Measurements from ENCODE around the gene DCTPP1.

Gene DCTPP1

DNA sequence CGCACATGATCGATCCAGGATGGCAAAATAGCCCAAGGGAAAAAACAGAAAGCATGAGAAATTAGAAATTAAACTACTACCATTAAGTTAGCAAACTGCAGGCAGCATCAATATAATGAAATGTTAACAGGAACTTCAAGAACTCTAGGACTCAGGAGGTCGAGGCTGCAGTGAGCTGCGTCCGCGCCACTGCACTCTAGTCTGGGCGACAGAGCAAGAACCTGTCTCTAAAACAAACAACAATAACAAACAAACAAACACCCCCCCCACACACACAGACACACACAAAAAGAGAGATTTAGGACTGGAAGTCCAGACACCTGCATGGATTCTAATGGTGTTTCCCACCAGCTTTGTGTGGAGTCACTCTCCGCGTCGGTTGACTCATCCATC lies 16.4 kb upstream of the DCTPP1 start:
- no peak for DNase-seq

DNA sequence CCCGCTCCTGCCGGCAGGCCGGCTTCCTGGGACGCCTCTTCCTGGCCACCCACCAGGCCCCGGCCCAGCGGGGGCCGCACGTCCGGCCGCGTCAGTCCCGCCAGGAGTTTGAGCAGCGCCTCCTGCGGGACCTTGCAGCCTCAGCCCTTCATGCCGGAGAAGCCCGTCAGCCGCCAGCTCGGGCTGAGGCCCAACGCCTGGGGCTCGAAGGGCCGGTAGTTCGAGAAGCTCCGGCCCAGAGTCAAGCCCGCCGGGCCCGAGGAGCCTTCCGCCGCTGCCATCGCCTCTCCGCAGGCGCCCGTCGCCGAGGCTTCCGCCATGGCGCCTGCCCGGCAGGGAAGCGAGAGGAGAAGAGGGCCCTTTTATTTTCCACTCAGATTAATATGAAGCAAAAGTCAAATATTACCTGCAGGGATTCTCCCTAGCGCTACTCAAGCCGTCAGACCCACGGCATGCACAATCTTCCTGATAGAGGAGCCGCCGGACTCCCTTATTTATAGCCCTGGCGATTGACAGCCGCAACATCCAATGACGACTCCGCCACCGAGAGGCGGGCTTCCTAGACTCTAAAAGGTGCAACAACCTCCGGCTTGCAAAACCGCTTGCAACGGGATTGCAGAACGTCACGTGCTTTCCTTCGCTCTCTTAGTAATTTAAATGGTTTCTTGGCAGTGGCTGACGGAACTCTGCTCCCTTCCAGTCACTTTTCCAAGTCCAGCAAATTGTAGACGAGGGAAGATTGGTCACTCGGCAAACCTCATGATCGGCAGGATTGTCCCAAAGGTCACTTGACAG lies 15.8 kb upstream of the DCTPP1 start, which contains the start of gene SEPHS2:
Gene SEPHS2 (minus strand): TSS at position 467 of the 795 bp plus-strand sequence. CDS start 147 bp downstream, at position 320.
- DNase-seq, result peak; percentile 97

DNA sequence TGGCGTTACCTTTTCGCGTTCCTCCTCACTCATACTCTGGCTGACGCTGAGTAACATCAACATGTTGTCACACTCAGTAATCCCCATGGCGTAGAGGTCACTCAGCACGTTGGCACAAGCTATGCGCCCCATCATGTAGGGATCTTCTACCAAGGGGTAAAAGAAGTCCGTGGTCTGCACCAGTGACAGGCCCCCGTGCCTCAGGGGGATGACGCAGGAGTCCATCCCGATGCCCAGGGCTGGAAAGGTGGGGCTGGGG lies 15.2 kb upstream of the DCTPP1 start:
- DNase-seq, result no peak

DNA sequence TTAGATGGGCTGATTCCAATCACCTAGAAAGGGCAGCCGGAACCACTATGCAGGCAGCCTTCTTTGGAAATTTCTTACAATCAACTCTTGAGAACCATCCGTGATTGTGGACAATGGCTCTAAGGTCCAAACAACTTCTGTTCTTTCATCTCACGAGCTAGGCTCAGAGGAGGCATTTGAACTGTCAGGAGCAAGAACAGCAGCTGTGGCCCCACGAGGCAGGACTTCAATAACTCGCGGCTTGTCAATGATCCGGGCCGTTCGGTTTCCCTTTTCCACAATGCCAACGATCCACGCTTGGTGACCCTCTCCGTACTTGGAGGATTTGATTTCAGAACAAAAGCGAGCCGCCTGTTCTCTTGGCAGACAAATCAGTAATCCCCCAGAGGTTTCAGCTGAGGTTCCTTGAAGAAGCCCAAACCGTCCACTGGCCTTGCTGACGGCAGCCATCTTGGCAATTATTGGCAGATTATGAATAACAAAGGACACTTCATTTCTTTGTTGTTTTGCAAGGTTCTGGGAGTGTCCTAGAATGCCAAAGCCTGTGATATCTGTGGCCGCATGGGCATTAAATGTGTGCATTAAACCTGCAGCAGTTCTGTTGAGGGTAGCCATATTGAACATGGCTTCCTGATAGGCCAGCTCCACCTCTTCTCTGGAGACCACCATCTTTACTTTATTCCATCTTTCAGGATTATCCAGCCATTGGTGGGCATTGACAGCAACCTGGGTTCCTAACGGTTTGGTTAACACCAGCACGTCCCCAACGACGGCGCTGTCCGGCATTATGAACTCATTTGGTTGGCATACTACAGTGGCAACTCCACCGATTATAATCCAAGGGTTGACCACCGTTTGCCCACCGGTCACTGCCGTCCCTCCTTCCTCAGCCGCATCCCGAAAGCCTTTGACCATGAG lies 14.7 kb upstream of the DCTPP1 start:
- no peak for DNase-seq

DNA sequence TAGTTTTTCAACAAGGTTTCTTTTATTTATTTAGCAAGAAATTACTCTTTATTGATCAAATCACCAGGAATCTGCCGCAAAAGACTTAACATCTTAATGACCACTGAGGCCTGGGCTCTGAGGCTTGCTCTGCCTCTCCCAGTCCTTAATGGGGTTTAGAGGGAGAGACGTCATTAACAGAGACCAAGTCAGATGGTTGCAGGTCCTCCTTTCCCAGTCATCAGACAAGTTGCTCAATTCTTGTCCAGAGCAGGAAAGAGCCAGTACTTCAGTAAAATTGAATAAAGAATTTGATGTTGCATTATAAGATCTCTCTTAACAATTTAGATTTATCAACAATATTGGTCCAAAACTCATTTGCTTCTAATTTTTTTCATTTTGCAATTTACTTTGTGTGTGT lies 13.8 kb upstream of the DCTPP1 start:
- DNase-seq, result no peak

DNA sequence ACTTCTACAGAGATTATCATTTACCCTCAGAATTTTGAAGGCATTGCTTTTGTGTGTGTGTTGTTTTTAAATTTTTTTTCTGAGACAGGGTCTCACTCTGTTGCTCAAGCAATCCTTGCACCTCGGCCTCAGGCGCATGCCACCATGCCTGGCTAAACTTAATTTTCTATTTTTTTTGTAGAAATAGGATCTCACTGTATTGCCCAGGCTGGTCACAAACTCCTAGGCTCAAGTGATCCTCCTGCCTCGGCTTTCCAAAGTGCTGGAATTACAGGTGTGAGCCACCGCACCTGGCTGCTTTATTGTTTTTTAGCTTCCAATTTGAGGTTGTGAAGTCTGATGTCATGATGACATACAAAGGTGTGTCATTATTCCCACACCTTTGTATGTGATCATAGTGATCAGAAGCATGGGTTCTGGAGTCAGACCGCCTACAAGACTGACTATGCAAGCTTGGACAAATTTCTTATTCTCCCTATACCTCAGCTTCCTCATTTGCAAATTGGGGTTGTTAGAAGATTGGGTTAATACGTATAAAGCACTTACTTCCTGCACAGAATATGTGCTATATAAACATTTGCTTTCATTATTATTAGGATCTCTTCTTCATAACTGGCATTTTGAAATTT lies 10.0 kb upstream of the DCTPP1 start:
- DNase-seq, result no peak

DNA sequence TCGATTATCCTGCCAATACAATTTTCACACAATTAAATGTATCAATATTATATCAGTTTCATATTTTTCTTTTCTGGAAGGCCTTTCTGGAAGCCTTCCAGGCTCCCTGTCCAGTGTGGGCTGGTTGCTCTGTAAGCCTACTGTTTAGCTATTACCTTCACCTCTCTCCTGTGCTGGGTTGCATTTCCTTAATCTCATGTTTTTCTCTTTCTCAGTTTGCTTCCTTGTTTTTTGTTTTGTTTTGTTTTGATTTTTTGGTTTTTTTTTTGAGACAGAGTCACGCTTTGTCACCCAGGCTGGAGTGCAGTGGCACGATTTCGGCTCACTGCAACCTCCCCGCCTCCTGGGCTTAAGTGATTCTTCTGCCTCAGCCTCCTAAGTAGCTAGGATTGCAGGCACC lies 9.0 kb upstream of the DCTPP1 start:
- no peak for DNase-seq

DNA sequence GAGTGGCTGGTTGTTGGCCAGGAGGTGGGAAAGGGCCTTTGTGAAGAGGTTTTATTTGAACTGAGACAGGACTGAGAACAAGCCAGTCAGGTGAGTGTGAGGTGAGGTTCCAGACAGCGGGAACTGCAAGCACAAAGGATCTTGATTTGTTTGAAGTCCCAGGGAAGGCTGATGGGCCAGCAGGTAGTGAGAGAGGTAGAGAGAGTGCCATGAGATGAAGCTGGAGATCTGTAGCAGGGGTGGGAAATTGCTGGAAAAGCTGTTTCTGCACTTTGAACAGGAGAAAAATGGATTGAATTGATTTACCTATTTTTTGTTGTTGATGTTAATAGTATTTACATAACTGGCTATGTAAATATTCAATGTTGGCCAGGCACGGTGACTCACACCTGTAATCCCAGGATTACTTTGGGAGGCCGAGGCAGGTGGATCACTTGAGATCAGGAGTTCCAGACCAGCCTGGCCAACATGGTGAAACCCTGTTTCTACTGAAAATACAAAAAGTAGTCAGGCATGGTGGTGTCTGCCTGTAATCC lies 7.7 kb upstream of the DCTPP1 start:
- no peak for DNase-seq

DNA sequence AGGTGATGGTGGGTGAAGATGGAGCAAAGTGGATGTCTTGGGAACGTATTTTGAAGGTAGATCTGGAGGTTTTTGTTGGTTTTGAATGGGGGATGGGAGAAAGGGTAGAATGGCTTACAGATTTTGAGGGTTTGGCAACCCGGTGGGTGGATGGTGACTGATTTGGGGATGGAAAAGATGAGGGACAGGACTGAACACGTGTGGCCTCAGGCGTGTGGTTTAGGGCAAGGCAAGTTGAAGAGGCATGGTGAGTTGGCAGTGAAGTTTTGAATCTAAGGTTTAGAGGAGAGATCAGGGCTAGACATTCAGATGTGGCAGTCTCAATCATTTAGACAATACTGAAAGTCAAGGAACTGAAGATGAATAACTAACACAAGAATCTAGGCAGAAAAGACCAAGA lies 5.0 kb upstream of the DCTPP1 start:
- peak; percentile 84 for DNase-seq

DNA sequence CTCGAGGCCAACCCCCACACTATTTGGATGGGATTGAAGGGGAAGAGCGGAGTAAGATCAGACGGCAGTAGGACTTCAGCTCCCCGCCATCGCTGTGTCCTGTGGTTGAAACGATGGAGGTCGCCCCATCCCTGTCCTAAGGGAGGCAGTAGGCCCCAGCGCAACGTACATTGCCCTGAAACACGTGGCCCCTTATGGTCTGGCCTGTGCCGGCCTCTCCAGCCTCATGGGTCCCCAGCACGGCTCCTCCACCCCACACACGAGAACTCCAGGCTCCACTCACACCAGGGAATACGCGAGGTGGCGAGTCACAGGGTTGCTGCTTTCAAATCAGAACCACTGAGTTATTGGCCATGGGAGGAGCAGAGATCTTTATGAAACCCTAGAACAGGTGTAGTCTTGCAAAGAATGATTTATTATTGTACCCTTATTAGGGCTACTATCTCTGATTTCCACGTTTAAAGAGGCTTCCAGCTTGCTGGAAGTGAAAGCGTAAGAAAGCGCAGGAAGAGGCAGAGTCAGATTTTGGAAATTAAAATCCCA lies 669 bp upstream of the DCTPP1 start:
- DNase-seq, result no peak

DNA sequence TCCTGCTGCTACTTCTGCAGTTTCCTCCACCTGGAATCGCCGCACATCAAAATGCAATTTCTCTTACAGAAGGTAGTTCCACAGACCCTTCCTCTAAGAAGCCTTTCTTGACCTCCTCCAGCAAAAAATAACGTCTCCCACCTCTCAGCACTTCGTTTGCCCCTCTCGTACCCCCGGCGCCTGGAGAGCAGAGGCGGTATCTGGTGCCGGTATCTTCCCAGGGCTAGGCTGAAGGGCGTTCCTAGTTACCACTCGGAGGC lies 482 bp downstream of the DCTPP1 start:
- no peak for DNase-seq

DNA sequence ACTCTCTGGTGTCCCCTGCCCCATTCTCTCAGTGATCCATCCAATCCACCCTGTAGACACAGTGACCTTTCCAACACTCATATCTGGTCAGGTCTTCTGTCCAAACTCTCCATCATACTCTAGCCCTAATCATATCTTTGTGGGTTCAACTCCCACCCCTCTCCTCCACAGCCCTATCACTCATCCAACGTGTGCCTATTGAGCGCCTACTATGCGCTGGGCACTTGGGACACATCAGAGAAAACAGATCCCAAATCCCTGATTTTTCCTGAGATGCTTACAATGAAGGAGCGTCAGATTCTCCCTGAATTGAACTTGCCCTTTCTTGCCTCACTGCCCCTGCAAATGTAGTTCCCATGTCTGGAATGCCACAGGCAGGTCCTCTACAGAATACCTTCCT lies 1.8 kb downstream of the DCTPP1 start:
- no peak for DNase-seq

DNA sequence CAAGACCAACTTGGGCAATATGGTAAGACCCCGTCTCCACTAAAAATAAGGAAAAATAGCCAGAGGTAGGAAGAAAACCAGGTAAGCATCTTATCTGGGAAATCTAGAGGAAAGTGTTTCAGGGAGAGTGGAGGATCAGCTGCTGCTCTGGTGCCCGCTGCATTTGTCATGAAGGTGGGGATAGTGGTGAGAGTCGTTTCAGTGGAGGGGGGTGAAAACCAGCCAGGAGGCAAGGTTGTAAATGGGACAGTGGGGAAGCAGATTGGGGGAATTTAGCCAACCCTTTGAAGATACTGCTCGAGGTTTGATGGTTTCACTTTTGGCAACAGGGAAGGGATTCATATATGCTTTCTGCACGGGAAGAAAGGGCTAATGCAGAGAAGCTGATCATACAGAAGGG lies 8.8 kb downstream of the DCTPP1 start:
- no peak for DNase-seq

DNA sequence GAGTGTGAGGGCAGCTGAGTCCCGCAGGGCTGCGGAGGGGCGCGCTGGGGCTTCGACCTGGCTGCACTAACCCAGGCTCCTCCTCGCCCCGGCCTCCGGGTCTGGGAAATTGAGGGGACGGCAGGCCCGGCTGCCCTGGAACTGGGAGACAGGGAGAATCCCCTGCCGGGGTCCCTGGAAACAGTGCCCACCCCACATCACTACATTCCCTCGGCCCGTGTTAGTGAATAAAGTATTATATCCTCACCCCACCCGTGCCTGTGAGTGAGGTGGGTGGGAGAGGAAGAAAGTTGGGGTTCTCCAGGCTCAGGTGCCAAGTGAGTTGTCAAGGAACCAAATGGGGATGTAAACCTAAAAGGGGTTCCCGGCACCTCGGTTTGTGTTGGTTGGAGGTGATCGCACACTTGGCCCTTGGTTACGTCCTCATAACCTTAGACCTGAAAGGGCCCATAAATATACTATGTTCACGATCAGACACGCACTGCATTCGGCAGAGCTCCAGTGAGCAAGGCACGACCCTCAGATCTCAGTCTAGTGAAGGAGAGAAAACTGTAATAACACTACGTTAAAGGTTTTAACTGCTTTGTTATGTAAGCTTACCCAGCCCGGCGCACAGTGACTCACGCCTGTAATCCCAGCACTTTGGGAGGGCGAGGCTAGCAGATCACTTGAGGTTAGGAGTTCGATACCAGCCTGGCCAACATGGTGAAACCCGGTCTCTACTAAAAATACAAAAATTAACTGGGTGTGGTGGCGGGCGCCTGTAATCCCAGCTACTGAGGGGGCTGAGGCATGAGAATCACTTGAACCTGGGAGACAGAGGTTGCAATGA lies 11.3 kb downstream of the DCTPP1 start:
- DNase-seq, result no peak

DNA sequence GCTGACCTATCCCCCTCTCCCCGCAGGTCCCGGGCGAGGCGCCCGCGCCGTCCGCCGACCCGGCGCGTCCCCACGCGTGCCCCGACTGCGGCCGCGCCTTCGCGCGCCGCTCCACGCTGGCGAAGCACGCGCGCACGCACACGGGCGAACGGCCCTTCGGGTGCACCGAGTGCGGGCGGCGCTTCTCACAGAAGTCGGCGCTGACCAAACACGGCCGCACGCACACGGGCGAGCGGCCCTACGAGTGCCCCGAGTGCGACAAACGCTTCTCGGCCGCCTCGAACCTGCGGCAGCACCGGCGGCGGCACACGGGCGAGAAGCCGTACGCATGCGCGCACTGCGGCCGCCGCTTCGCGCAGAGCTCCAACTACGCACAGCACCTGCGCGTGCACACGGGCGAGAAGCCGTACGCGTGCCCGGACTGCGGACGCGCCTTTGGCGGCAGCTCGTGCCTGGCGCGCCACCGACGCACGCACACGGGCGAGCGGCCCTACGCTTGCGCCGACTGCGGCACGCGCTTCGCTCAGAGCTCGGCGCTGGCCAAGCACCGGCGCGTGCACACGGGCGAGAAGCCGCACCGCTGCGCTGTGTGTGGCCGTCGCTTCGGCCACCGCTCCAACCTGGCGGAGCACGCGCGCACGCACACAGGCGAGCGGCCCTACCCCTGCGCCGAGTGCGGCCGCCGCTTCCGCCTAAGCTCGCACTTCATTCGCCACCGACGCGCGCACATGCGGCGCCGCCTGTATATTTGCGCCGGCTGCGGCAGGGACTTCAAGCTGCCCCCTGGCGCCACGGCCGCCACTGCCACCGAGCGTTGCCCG lies 12.1 kb downstream of the DCTPP1 start:
- peak; percentile 96 for DNase-seq

DNA sequence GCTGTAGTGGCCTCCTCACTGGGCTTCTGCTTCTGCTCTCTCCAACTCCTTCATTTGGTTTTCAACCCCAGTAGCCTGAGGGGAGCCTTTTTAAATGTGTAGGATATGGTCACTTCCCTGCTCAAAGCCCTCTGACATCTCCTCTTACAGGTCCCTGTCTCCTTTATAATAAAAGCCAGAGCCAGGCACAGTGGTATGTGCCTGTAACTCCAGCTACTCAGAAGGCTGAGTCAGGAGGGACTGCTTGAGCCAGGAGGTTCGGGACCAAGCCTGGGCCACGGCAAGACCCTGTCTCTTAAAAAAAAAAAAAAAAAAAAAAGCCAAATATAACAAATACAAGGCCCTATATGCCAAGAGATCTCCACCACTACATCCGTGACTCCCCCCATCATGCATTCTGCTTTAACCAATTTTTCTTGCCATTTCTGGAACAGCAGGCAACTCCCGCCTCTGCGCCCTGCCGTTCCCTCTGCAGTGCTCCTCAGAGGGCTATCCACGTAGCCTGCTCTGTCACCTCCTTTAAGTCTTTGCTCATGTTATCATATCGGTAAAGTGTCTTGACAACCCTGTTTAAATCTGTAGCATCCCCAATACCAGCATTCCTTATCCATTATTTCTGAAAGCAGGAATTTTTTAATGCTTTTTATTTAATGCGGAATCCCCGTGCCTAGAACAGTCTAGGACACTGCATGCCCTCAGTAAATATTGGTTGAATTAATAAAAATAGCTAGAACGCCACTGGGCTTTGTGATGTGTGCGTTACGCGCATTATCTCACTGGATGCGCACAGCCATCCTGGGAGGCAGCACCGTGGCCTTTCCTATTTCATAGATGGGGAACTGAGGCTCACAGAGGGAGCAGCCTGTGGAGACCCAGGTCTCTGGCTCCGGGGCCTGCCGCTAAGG lies 13.0 kb downstream of the DCTPP1 start:
- DNase-seq, result no peak

DNA sequence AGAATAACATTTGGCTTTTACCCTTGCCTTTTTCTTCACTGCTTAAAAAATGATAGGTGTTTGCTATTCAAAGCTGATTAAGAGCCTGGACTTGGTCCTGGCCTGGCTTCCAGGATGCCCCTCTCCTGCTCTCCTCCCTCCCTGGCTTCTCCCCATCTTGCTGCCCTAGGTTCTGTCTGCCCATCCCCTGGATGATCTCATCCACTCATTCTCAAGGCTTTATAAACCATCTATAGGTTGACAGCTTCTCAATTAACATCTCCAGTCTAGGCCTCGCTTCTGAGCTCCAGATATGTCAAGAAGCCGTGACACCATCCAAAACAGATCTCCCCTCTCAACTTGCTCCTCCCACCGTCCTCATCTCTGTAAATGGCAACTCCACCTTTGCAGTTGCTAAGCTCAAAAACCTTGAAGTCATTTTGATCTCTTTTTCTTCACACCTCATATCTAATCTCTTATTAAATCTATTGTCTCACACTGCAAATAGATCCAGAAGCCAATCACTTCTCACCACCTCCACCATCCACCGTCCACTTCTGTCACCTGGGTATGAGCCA lies 13.7 kb downstream of the DCTPP1 start:
- DNase-seq, result no peak

DNA sequence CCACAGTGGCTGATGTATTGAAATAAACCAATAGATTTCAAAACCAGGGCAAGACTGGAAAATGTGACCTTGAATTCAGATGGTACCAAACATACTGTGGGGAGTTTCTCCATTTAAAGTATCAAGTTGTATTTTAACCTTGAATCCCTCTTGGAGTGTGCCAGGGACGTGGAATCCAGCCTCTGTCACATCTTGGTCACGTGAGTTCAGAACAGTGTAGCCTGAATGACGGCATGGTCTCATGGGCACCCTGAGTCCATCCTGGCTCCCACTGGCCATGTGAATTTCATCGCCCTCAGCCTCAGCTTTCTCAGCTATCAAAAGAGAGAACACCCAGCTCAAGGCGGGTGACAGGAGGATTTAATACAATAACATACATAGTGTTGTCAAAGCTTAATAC lies 15.7 kb downstream of the DCTPP1 start:
- DNase-seq, result no peak

DNA sequence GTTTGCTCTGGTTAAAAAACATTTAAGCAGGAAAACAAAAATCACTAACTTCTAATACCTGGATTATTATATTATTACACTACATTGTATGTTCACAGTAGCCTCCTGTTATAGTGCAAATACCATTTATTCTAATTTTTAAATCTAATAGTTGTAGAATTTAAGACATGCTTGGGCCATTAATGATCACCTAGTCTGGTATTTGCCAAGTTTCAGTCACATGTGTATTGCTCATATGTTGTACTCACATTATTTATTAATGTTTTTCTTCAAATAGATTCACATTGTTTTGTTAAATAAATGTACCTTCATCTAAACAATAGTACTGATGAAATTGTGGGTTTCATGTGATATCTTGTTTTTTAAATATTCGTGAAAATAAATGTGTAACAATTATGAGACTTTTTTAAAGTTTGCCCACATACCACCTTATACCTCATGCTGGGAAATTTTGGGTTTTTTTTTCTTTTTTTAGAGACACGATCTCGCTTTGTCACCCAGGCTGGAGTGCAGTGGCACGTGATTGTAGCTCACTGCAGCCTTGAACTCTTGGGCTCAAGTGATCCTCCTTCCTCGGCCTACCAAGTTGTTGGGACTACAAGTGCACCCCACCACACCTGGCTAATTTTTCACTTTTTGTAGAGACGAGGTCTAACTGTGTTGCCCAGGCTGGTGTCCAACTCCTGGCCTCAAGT lies 16.6 kb downstream of the DCTPP1 start:
- DNase-seq, result no peak
